ENCODE data around the gene RIPOR2.

GRCh38 chr6:24759718-24760117 lies 176.0 kb downstream of the RIPOR2 start:
- TF ChIP-seq POLR2AphosphoS5 (IDR thresholded peaks at IDR 0.05) (no peak), EP300 (IDR thresholded peaks at IDR 0.05; ENCODE audit: low read depth) (no peak)

All from transverse colon (tissue), 3 donors.